HG03457 (cell line): ENCODE measurements around the gene INAFM2.

Experiments
- ATAC-seq: cut with Tn5 transposase; IDR thresholded peaks from one replicate; pipeline ENCODE4 v1.9.1; 2021; ENCODE audit warnings: moderate number of reproducible peaks; ENCODE audit not compliant: unreplicated experiment

The INAFM2 gene

DNA sequence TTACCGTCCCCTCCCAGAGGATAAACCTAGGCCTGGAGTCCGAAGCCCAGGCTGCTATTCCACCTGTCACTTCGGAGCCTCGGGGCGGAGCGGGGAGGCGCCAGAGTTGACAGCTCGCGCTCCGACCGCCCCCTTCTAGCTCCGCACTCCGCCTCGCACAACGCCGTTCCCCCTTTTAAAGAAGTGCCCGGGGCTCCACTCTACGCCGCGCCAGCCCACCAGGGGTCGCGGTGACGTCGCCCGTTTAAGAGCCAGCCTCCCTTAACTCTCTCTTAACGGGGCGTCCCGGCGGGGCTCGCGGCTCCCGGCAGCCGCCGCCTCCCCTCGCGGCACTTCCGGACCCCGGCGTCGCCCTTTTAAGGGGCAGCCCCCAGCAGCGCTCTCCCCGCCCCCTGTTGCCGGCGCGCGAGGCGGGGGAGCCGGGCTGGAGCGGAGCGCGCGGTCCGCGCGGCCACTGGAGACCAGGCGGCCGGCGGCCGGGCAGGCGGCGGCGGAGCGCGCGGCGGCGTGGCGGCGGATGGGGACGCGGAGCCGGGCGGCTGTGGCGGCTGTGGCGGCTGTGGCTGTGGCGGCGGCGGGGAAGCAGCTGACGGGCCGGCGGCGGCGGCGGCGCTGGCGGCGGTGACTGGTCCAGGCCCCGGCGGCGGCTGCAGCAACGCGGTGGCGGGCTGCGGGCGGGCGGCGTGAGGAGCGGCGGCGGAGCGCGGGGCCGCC is at the start of gene INAFM2:
Gene INAFM2, plus strand, starts transcription at position 454 of the 714 bp plus-strand sequence. CDS start 364 bp downstream, outside the sequence.
- ATAC-seq, result peak; percentile 85

DNA sequence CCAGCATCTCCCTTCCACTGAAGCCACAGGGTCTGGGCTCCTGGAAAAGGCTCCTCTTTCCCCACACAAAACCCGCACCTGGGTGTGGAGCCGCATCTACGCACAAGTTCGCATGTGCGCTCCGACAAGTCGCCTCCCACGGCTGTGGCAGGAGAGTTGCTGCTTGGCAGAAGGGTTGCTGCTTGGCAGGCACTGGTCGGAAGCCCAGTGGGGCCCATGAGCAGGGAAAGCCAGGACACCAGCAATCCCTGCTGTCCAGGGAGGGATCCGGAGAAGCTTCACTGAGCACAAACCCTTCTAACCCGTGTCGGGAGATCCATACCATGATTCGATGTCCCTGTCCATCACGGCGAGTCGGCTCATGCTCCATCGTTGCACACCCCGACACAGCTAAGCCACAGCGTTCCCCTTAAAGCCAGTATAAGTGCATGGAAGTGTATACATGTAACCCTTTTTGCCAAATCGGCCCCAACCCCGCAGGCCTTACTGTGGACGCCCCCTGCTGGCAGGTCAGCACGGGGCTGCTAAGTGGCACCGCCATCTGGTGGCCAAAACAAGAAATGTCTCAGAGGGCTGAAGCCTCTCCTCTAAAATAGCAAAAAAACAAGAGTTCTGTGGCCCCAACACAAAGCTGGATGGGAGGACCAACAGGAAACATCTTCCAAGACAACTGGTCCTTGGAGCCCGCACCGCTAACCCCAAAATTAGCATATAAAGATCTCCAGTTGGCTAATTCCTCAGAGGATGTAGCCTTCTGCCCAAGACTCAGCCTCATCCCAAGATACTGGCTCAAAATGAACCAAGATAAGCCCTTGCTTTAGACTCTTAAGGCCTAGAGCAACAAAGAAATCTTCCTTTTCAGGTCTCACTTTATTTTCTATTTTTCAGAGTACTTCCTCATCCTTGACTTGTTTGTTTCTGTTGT is 48.9 kb upstream of the INAFM2 start:
- no peak for ATAC-seq

DNA sequence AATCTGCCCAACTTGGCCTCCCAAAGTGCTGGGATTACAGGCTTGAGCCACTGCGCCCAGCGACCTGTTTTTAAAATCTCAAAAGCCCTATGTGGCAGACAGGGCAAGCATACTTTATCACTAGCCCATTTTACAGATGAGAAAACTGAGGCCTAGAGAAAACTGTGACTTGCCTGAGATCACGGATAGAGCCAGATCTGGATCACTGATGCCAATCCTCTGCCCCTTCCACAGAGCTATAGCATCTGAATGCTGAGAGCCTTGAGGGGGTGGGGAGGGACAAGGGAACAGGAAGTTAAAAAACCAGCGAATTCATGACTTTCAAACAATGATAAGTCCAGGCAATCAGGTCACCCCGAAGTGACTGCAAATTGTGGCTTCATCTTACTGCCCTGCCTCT is 48.0 kb upstream of the INAFM2 start:
- ATAC-seq, result no peak

DNA sequence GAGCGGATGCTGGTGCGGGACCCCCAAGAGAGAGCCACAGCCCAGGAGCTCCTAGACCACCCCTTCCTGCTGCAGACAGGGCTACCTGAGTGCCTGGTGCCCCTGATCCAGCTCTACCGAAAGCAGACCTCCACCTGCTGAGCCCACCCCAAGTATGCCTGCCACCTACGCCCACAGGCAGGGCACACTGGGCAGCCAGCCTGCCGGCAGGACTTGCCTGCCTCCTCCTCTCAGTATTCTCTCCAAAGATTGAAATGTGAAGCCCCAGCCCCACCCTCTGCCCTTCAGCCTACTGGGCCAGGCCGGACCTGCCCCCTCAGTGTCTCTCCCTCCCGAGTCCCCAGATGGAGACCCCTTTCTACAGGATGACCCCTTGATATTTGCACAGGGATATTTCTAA is 47.5 kb upstream of the INAFM2 start:
- ATAC-seq, result no peak

DNA sequence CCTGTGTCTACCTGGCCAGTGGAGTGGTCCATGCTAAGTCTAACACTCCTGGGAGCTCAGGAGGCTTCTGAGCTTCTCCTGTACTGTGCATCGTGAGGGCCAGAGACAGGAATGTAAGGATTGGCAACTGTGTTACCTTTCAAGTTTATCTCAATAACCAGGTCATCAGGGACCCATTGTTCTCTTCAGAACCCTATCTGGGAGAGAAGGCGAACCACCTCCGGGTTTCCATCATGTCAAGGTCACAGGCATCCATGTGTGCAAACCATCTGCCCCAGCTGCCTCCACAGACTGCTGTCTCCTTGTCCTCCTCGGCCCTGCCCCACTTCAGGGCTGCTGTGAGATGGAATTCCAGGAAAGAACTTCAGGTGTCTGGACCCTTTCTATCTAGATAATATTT is 46.6 kb upstream of the INAFM2 start:
- no peak for ATAC-seq

DNA sequence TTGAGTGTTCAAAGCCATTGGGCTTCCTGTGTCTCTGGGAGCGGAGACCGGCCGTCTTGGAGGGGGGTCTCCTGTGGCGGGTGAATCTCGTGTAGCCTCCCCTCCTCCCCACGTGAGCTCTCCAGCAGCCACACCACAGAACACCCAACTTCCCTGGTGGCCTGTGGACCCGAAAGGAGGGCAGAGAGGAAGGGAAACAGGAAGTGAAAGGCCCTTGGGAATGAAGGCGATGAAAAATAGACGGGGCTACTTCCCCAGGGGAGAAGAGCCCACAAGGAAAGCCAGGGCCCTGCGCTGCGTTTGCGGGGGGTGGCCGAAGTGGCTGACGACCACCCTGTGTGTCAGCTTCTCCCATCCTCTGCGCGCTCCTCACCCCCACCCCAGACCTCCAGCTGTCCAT is 46.0 kb upstream of the INAFM2 start:
- ATAC-seq, result no peak

DNA sequence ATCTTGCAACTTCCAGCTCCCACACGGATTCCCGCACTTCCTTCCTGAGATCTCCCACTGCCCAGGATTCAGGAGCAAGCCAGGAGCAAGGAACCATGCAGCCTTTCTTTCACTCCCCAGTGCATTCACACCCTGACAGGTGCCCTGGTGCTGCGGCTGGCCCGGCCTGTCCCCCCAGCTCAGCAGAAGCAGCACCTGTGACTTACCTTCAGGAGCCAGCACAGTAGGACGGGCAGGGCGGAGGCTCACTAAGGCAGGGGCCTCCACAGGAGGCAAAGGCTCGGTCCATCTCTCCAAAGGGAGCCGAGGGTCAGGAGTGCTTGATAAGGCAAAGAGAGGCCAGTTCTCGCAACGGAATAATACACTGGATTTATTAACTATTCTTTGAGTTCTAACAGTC is 45.5 kb upstream of the INAFM2 start:
- no peak for ATAC-seq

DNA sequence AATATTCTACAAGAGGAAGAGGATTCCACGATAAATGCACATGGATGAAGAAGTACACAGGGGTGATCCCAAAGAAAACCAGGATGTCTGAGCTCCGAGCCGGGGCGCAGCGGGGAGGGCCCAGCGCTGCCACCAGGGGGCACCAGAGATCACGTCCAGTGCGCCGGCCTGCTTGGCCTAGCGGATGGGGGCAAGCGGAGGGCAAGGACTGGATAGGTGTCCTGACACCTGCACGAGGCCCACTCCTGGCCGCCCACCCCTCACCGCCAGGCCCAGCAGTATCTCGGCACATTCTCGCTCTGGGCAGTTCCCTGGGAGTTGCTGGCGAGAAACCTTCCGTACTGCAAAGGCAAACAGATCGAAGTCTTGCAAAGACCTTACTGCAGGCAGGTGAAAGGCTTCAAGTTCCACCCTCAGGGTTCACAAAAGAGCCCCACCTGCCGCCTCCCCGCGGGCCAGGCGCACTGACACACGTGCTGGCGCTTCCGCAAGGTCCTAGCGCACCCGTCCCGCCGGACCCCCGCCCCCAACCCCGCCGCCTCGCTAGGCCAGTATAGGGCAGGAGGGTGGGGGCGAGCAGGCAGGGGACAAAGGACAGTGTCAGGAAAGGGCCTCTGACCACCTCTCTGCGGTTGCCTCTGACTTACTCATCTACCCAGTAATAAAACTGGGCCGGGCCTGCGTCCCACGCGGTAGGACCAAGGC is 43.9 kb upstream of the INAFM2 start:
- ATAC-seq, result no peak

DNA sequence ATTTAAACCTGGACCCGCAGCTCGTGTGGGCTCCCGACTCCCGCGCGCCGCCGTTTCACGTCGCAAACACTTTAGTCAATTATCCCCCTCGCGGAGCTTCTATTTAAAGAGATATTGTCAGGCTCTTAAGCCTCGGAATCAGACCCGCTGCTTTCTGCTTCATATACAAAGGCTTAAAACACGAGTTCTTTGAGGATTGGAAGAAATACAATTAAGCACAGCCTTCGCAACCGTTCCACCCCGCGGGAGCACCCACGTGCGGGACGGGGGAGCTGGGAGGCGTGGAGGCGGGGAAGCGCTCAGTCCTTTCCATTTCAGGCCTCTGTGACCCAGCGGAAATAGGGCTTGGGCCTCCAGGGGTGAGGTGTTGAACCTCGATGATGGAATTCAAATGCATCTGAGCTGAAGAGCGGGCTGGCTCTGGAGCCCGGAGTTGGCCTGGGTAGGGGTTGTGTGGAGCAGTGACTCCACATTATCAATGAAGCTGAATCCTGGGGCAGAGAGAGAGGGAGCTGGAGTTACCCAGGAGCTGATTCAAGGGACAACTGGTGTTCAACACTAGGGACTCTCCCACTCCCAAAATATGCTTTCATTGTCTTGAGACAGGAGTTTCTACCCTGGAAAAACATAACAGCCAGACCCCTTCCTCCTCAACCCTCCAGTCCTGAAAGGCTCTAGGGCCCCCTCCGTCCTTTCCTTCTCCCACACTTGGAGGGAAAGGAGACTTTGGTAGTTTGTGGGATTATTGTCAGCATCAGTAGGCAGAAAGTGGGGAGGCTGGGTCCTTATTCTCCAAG is 43.0 kb upstream of the INAFM2 start:
- ATAC-seq, result no peak

DNA sequence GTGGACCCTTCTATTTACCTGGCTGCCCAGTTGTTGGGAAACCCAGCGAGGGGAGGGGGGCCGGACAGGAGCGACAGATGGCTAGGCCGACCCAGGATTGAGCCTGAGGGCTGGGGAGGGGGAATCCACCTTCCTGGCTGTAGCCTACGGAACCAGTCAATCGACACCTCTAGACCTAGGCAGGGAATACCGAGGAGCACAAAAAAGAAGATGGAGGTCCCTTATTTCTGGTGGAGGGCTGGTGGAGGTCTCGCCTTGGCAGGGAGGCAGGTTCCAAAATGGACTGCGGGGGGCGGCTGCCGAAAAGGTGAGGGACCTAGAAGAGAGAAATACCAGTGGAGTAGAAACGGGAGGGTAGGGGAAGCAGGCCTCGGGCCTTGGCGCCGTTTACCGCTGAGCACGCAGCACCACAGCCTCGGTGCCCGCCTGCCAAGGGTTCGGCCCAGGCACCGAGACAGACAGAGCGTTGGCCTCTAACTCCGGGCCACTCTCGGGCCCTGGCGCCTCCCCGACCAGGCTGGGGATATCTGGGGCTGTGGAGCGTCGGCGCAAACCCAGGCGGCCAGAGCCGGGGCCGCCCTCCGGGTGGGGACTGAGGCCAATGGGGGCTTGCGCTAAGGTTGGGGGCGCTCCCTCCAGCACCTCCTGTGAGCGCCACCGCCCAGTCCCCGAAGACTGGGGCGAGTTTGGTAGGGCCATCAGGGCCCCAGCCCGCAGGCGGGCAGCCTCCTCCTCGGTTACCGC is 42.3 kb upstream of the INAFM2 start:
- ATAC-seq, result no peak

DNA sequence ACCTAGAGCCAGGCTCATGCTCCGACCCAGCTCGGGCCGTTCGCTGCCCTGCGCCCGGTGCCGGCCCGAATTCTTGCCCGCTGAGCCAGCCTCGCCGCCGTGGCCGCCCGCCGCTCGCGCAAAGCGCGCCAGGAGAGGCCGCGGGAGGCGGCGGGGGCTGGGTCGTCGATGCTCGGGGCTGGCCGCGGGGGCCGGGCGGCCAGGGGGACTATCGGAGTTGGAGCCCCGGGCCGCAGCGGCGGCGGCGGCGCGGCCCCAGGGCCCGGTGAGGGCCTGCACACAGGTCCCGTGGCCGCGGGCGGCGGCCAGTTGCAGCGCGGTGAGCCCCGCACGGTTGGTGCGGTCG is 41.7 kb upstream of the INAFM2 start:
- no peak for ATAC-seq

DNA sequence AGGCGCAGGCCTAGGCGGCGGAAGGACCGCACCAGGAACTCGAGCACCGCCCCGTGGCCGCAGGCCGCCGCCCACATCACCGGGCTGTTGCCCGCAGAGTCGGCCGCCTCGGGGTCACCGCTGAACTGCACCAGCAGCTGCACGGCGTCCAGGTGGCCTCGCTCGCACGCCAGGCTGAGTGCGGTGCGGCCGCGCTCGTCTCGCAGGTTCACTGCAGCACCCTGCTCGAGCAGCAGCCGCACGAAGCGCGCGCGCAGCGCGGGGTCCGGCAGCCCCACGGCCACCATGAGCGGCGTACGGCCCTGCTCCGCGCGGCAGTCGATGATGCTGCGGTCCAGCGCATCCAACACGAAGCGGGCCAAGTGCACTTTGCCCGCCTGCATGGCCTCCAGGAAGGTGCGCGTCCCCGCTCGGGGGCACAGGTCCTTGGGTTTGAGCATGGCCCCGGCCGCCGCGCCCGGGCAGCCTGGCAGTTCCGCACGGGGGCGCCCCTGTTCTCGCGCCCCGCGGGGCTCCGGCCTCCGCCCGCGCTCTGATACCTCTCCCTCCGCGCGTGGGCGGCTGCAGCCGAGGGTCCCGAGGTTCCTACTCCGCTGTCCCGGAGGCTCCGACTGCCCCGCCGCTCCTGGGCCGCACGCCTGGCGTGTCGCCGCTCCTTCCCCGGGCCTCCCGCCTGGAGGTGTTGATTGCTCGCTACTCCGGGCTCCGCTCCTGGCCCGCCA is 41.2 kb upstream of the INAFM2 start:
- no peak for ATAC-seq

DNA sequence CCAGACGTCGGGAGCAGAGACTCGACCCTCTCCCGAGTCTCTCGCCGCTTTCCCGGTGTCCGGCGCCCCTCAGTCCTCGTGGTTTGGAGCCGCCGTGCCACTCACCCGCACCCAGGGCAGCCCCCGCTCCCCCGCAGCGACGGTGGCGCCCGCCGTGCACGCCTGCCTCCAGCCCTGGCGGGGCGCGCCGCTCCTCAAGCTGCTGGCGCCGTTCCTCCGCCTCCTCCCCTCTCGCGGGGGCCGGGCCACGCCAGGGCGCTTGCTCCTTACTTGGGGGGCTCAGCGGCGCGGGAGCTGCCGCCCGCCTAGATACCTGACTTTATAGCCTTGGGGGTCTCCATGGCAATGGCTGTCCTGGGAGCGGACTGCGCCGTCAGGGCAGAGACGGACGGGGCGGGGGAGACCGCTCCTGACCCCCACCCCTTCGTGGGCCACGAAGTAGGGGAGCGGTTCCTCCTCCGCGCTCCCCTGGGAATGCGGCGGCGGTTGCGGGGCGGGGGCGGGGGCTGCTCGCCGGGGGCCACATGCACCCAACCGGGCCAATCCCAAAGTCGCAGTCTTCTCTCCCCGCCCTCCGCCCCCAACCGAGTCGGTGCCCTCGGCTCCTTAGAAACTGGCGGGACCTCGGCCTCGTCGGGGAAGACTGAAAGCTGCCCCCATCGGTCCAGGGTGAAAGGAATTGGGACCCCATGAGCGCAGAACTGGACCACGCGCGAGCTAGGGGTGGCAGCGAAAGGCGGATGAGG is 40.5 kb upstream of the INAFM2 start, which contains the start of gene ANKRD63:
Gene ANKRD63, minus strand, starts transcription at position 196 of the 746 bp plus-strand sequence. CDS start 478 bp downstream, outside the sequence.
- no peak for ATAC-seq

DNA sequence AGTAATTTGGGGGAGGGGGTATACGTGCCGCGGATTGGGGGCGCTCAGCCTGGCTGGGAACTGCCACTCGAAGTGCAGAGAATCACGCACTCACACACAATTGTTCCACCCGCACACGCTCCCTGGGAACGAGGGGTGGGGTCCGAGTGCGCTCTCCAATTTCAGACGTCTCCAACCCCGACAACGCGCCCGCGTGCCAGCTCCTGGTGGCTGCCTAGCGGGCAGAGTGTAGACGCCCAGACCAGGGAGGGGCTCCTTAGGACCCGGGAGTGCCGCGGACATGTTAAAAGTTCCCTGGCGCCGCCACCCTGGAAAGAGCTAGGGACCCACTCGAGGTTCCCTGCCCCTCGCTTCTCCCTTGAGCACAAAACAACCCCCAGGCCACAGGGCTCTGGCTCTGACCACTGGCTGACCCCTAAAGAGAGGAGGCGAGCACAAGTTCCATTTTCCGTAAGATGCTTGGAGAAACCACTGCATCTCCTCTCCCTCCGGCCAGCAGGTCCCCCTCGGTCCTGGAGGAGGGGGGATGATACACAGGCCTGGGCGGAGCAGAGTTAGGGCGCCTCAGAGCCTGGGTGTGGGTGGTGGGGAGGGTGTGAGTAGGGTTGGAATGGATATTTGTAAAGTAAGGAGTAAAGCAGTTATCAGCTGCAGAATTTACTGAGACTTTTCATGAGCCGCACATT is 39.7 kb upstream of the INAFM2 start:
- no peak for ATAC-seq

DNA sequence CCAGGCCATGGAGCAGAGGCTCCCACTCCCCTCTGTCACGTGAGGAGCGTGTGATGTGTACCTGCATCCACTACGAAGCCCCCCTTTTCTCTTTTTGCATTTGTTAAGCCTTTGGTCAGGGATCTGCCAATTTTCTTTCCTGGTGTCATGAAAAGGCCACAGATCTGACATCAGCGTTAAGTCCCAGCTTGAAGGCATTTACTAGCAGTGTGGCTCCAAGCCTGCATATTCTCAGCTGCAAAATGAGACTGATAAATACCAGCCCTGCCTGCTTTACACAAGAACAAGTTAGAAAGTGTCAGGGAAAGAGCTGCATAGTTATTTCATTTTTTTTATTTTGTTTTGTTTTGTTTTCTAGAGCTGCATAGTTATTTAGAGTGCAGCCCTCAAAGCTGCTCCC is 38.3 kb upstream of the INAFM2 start:
- ATAC-seq, result no peak

DNA sequence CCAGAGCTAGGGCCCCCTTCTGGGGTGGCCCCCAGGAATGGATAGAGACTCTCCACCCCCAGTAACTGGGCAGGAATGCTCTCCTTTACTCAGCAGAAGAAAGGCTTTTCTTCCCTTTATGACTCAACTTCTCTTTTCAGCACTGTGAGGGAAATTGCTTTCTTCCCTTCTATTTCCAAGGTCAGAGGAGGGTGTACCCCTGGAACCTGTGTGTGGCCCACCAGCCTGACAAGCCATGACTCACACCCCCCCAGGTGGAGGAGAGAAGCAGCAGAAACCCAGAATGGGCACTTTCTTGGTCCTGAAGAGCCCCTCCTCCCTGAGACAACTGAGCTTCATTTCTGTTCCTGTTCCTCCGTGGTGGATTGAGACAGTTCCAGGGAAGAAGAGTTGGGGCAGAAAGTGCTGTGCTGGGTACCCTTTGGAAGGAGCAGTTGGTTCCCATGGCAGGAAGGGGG is 37.9 kb upstream of the INAFM2 start:
- no peak for ATAC-seq

DNA sequence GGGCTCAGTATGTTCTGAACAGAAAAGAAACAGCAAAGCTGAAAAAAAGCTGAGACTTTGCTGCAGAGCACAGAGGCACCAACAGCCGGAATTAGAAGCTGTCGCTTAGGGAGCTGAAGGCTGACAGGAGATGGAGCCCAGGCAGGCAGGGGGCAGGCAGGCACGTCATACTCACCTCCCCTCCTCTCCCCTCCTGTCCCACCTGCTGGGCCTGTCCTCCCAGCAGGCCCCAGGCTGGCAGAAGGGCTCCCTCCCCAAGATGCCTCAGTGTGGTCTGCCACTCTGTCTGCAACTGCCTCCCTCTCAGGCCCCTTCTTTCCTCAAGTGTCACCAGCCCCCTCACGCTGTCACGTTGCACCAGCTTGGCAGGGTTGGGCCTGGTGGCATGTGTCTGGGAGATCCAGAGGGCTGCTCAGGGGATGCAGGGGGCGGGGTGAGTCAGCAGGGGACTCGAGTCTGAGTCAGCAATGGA is 37.4 kb upstream of the INAFM2 start:
- no peak for ATAC-seq

DNA sequence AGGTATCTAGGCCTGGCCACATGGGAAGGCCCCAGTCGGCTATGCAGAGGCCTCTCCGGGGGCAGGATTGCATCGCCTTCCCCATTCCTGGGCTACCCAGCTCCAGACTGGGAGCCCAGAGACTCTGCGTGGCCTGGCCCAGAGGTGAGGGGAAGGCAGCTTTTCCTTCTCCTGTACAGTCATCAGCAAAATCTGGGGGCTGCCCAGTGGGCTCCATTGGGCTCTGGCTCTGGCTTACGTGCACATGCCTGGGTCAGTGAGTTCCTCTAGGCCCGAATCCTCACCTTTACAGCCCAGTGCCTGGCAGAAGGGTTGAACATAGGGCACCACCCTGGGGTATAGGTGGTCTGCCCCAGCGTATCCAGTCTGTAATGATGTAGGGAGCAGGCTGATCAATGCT is 36.7 kb upstream of the INAFM2 start:
- no peak for ATAC-seq
